Activated CD4-positive, alpha-beta T cell treated with anti-CD3 and anti-CD28 coated beads, Interleukin-10, Interleukin-2, amounts not matched to agents 100 ng/mL and 50 ng/mL, durations not matched to agents 16 hours and 8 hours (primary cell): Measurements from ENCODE around the gene CAPZA3.
"Not testable (repeated sequence)": the region's sequence is repeated elsewhere in the genome, so short reads cannot be mapped to it uniquely, and the experiment has no call there.

ENCODE experiments used
- DNase-seq: peaks from one replicate; pipeline ENCODE4 v3.0.0-alpha.2; 2020

CAPZA3 gene

GRCh38 chr12:18754124-18754707, 16.3 kb downstream of the CAPZA3 start:
- no peak for DNase-seq

- no peak for DNase-seq
Observed at GRCh38 chr12:18755341-18755740, 17.4 kb downstream of the CAPZA3 start.

- not testable (repeated sequence) for DNase-seq
Observed at GRCh38 chr12:18766479-18766878, 28.6 kb downstream of the CAPZA3 start.

GRCh38 chr12:18782827-18783226, 44.9 kb downstream of the CAPZA3 start:
- no peak for DNase-seq

GRCh38 chr12:18785465-18785864, 47.5 kb downstream of the CAPZA3 start:
- not testable (repeated sequence) for DNase-seq
